NCI-H1417 (cell line): ENCODE data around the gene NKD2.
"Not testable (repeated sequence)": the region's sequence is repeated elsewhere in the genome, so short reads cannot be mapped to it uniquely, and the experiment has no call there.

Experiments
- DNase-seq, 3 experiments: peaks; one replicate each; lab custom pipeline; 2025; lab: John Stamatoyannopoulos, UW

Gene NKD2

GRCh38 chr5:1008451-1009358 lies at the start of gene NKD2:
TSS of gene NKD2 (plus strand) at chr5:1008802. CDS start at chr5:1009058, 256 bp downstream.
- peak; percentile 27 to 63 (median 57) for DNase-seq

- DNase-seq: no peak
Measured at GRCh38 chr5:959581-960531, 48.7 kb upstream of the NKD2 start.

- DNase-seq: no peak
Measured at GRCh38 chr5:960551-960950, 48.1 kb upstream of the NKD2 start.

GRCh38 chr5:961002-961710 lies 47.4 kb upstream of the NKD2 start:
- DNase-seq: no peak

GRCh38 chr5:961711-962240 lies 46.8 kb upstream of the NKD2 start:
- DNase-seq: no peak

- no peak for DNase-seq
Measured at GRCh38 chr5:962386-962785, 46.2 kb upstream of the NKD2 start.

- no peak for DNase-seq
Measured at GRCh38 chr5:962801-963200, 45.8 kb upstream of the NKD2 start.

GRCh38 chr5:963310-963672 lies 45.3 kb upstream of the NKD2 start:
- no peak for DNase-seq

GRCh38 chr5:963673-964531 lies 44.7 kb upstream of the NKD2 start:
- no peak for DNase-seq

GRCh38 chr5:964821-965220 lies 43.8 kb upstream of the NKD2 start:
- DNase-seq: no peak

- no peak for DNase-seq
Measured at GRCh38 chr5:965604-966344, 42.8 kb upstream of the NKD2 start.

GRCh38 chr5:966345-966710 lies 42.3 kb upstream of the NKD2 start:
- DNase-seq: no peak

- no peak for DNase-seq
Measured at GRCh38 chr5:966941-967340, 41.7 kb upstream of the NKD2 start.

GRCh38 chr5:968881-969280 lies 39.7 kb upstream of the NKD2 start:
- DNase-seq: no peak

GRCh38 chr5:969408-969839 lies 39.2 kb upstream of the NKD2 start:
- no peak for DNase-seq

GRCh38 chr5:972575-972974 lies 36.0 kb upstream of the NKD2 start:
- not testable (repeated sequence) for DNase-seq

- DNase-seq: no peak
Measured at GRCh38 chr5:976849-977751, 31.5 kb upstream of the NKD2 start.

GRCh38 chr5:978054-978453 lies 30.5 kb upstream of the NKD2 start:
- peak in 1 of 3 experiments; percentile 24 for DNase-seq

GRCh38 chr5:978693-979092 lies 29.9 kb upstream of the NKD2 start:
- no peak for DNase-seq
